IMR-90 (cell line): Measurements from ENCODE around the gene CCDC175. TPM values are rescaled to one million over a fixed set of nuclear protein-coding genes. Genes with fewer than 3 reads are reported as not detected.

ENCODE experiments used
- ATAC-seq: fragments of 200-7000 bp; cut with Tn5 transposase; 2 replicates; pipeline ENCODE4 v1.9.1; 2020; ENCODE audit warnings: low read depth, mild to moderate bottlenecking, moderate library complexity
- BruUV-seq: library from RNA; stranded (reverse); fragments of 400-500 nt; replicated peaks from 2 replicates; lab custom pipeline; 2021; lab: Mats Ljungman, UMichigan
- CTCF ChIA-PET: fragments of 300-600 bp; formaldehyde crosslinking; extraction: SDS; loops from one replicate; lab custom pipeline; 2021; ENCODE audit warnings: antibody characterized with exemption; lab: Yijun Ruan, JAX
- POLR2A ChIA-PET: fragments of 300-600 bp; sonication (Branson Sonifier 250); formaldehyde crosslinking; loops from one replicate; lab custom pipeline; 2022; ENCODE audit warnings: antibody characterized with exemption; ENCODE audit not compliant: unreplicated experiment; lab: Charles Lee
- DNase-seq: peaks from one replicate; pipeline ENCODE4 v3.0.0; 2013
- H2AFZ ChIP-seq: replicated peaks from 2 replicates; pipeline ENCODE3; 2013; ENCODE audit warnings: low read length, mild to moderate bottlenecking; ENCODE audit not compliant: poor library complexity
- H2AK5ac ChIP-seq: 2 replicates; pipeline ENCODE4 v1.6.1; 2013; ENCODE audit warnings: low read depth, low read length, inconsistent platforms
- H2AK9ac ChIP-seq: replicated peaks from 2 replicates; pipeline ENCODE3; 2013; ENCODE audit warnings: mild to moderate bottlenecking, low read depth, low read length, moderate library complexity; ENCODE audit not compliant: poor library complexity
- H2BK120ac ChIP-seq: 2 replicates; pipeline ENCODE4 v1.6.1; 2013; ENCODE audit warnings: low read depth, low read length, inconsistent platforms
- H2BK15ac ChIP-seq: 3 replicates; pipeline ENCODE4 v1.6.1; 2013; ENCODE audit warnings: low read depth, low read length, inconsistent platforms
- H2BK20ac ChIP-seq: 2 replicates; pipeline ENCODE4 v1.6.1; 2013; ENCODE audit warnings: low read depth, mild to moderate bottlenecking, inconsistent platforms, low read length, moderate library complexity
- H2BK5ac ChIP-seq: 2 replicates; pipeline ENCODE4 v1.6.1; 2013; ENCODE audit warnings: mild to moderate bottlenecking, low read depth, low read length, inconsistent platforms; ENCODE audit not compliant: poor library complexity, severe bottlenecking
- H3K14ac ChIP-seq: replicated peaks from 2 replicates; pipeline ENCODE4 v1.6.1; 2013; ENCODE audit warnings: low read depth, low read length, inconsistent platforms
- H3K18ac ChIP-seq: 2 replicates; pipeline ENCODE4 v1.6.1; 2013; ENCODE audit warnings: low read depth, low read length, control low read depth
- H3K23ac ChIP-seq: 2 replicates; pipeline ENCODE4 v1.6.1; 2013; ENCODE audit warnings: low read depth, low read length, inconsistent platforms
- H3K27ac ChIP-seq: 2 replicates; pipeline ENCODE4 v1.5.1; 2013; ENCODE audit warnings: mild to moderate bottlenecking, control low read depth, low read length; ENCODE audit not compliant: insufficient read depth
- H3K27me3 ChIP-seq: 2 replicates; pipeline ENCODE4 v1.6.1; 2013; ENCODE audit warnings: low read length; ENCODE audit not compliant: control insufficient read depth, insufficient read depth
- H3K36me3 ChIP-seq: 2 replicates; pipeline ENCODE4 v1.6.1; 2013; ENCODE audit warnings: low read length, mixed read lengths; ENCODE audit not compliant: control insufficient read depth, insufficient read depth
- H3K4ac ChIP-seq: 2 replicates; pipeline ENCODE4 v1.6.1; 2013; ENCODE audit warnings: low read depth, low read length, inconsistent platforms
- H3K4me1 ChIP-seq: 2 replicates; pipeline ENCODE4 v1.6.1; 2013; ENCODE audit warnings: low read length, mixed read lengths; ENCODE audit not compliant: control insufficient read depth, insufficient read depth
- H3K4me2 ChIP-seq: 2 replicates; pipeline ENCODE4 v1.6.1; 2013; ENCODE audit warnings: low read depth, mild to moderate bottlenecking, control low read depth, low read length, moderate library complexity
- H3K4me3 ChIP-seq: 2 replicates; pipeline ENCODE4 v1.5.1; 2013; ENCODE audit warnings: low read depth, mild to moderate bottlenecking, control low read depth, low read length, moderate library complexity; ENCODE audit not compliant: insufficient read depth
- H3K56ac ChIP-seq: 2 replicates; pipeline ENCODE4 v1.6.1; 2013; ENCODE audit warnings: low read length, inconsistent platforms; ENCODE audit not compliant: insufficient read depth; ENCODE audit errors: extremely low read depth
- H3K79me1 ChIP-seq, 2 experiments: 2 replicates each; pipeline ENCODE4 v1.6.1; 2013; ENCODE audit warnings: low read length in 2 of 2, inconsistent platforms in 1 of 2, low read depth in 1 of 2
- H3K9ac ChIP-seq: 2 replicates; pipeline ENCODE4 v1.6.1; 2013; ENCODE audit warnings: low read depth, low read length, control low read depth
- H3K9me1 ChIP-seq: 2 replicates; pipeline ENCODE4 v1.6.1; 2013; ENCODE audit warnings: low read length, inconsistent platforms; ENCODE audit not compliant: insufficient read depth
- H3K9me3 ChIP-seq: 2 replicates; pipeline ENCODE4 v1.6.1; 2013; ENCODE audit warnings: low read length; ENCODE audit not compliant: control insufficient read depth, insufficient read depth
- H4K20me1 ChIP-seq: 2 replicates; pipeline ENCODE4 v1.6.1; 2013; ENCODE audit warnings: low read length, inconsistent platforms; ENCODE audit not compliant: insufficient read depth
- H4K5ac ChIP-seq: 2 replicates; pipeline ENCODE4 v1.6.1; 2013; ENCODE audit warnings: mild to moderate bottlenecking, low read depth, low read length, control low read depth
- H4K8ac ChIP-seq, 2 experiments: 2 replicates each; pipeline ENCODE4 v1.6.1; 2013; ENCODE audit warnings: low read depth in 2 of 2, low read length in 2 of 2, control low read depth in 1 of 2, inconsistent platforms in 1 of 2
- H4K91ac ChIP-seq: 2 replicates; pipeline ENCODE4 v1.6.1; 2013; ENCODE audit warnings: low read depth, low read length, inconsistent platforms; ENCODE audit not compliant: insufficient read depth
- BHLHE40 ChIP-seq: fragments of 150-350 bp; IDR thresholded peaks from 2 replicates; pipeline ENCODE4 v1.6.1; 2016; ENCODE audit warnings: mild to moderate bottlenecking, low read depth, low read length
- WGBS, 2 experiments: methylation state at CpG; one replicate each; pipeline versions ENCODE4 v1.1.5 to v1.1.7; 2013; ENCODE audit warnings: missing lambda C conversion rate in 2 of 2; ENCODE audit not compliant: insufficient read length in 1 of 2; ENCODE audit errors: extremely low coverage in 2 of 2; 5-methylcytosine and 5-hydroxymethylcytosine counted together
- dilution Hi-C: fragments of 300-500 bp; cut with HindIII; formaldehyde crosslinking; loops from one replicate; pipeline ENCODE4 v1.14.3; 2018; ENCODE audit warnings: low sequenced_read_pairs; ENCODE audit not compliant: unreplicated experiment
- in situ Hi-C: fragments of 300-500 bp; cut with MboI; formaldehyde crosslinking; loops from 3 replicates; pipeline ENCODE4 v1.14.3; 2019; ENCODE audit warnings: low sequenced_read_pairs, inconsistent platforms, mixed read lengths
- intact Hi-C: fragments of 100-400 bp; cut with micrococcal nuclease; formaldehyde crosslinking; loops from 2 replicates; pipeline ENCODE4 v1.10.0; 2022
- polyA plus RNA-seq, 3 experiments: library from polyadenylated mRNA; depleted of rRNA; stranded (reverse); fragments of >200 nt; gene quantifications; 2 replicates each; pipeline ENCODE4 v1.2.3, GENCODE V29; 2012; ENCODE audit warnings: low replicate concordance in 1 of 3
- total RNA-seq: library from RNA; depleted of rRNA; stranded (reverse); fragments of >200 nt; gene quantifications from 2 replicates; pipeline ENCODE4 v1.2.3, GENCODE V29; 2012

Gene CCDC175
- total and polyA plus RNA-seq, 2 of the 4 experiments (the other 2 are of a cell fraction): not detected

GRCh38 chr14:59547310-59547709, 29.3 kb downstream of the CCDC175 start:
- Histone ChIP-seq H2BK20ac (no peak overlapping the region), H2AK9ac (no peak overlapping the region), H2BK5ac (no peak overlapping the region), H3K4me1 (no peaks in the 10 kb centered on the region), H2BK120ac (no peak overlapping the region), H3K27ac (no peak overlapping the region), H2AK5ac (no peak overlapping the region), H4K20me1 (no peaks in the 10 kb centered on the region), H3K79me1 (no peaks in the 10 kb centered on the region), H3K9me1 (no peaks in the 10 kb centered on the region), H3K56ac (no peak overlapping the region), H3K4ac (no peak overlapping the region), H4K91ac (no peak overlapping the region), H3K36me3 (no peaks in the 10 kb centered on the region), H3K4me3 (no peak overlapping the region), H2AFZ (no peak overlapping the region), H4K5ac (no peak overlapping the region), H3K14ac (no peak overlapping the region), H4K8ac (no peak overlapping the region), H2BK15ac (no peak overlapping the region), H3K23ac (no peak overlapping the region), H3K9ac (no peak overlapping the region), H3K18ac (no peak overlapping the region), H3K9me3 (no peaks in the 10 kb centered on the region), H3K27me3 (no peaks in the 10 kb centered on the region), H3K4me2 (no peak overlapping the region)
- TF ChIP-seq BHLHE40: no peak
- intact Hi-C loops: no loop called here
- dilution Hi-C loops: no loop called here
- BruUV-seq: no TSS peak
- POLR2A ChIA-PET: no interaction called here
- no peak for DNase-seq
- in situ Hi-C loops: no loop called here
- no peak for ATAC-seq
- WGBS, 2 experiments: no CpG with 5 or more reads among the region's 2 CpGs
- CTCF ChIA-PET: interaction anchor here (1.0 kb wide), 1 partner anchor 14 kb away, joined by 3 read pairs; no protein-coding TSS in a partner anchor
